ENCODE data around the gene MAIP1.

MAIP1 gene

GRCh38 chr2:199992296-199992695, 36.9 kb downstream of the MAIP1 start:
- no peak for DNase-seq

- no peak for DNase-seq
These were observed 39.0 kb downstream of the MAIP1 start for GRCh38 chr2:199994371-199994770.

GRCh38 chr2:199994896-199995295, 39.5 kb downstream of the MAIP1 start:
- no peak for DNase-seq

- no peak for DNase-seq
These were observed 41.9 kb downstream of the MAIP1 start for GRCh38 chr2:199997296-199997695.

GRCh38 chr2:199999166-199999565, 43.8 kb downstream of the MAIP1 start:
- no peak for DNase-seq

- DNase-seq, result no peak
These were observed 45.2 kb downstream of the MAIP1 start for GRCh38 chr2:200000444-200001163.

- no peak for DNase-seq
These were observed 48.1 kb downstream of the MAIP1 start for GRCh38 chr2:200003444-200003843.

- DNase-seq, result no peak
These were observed 50.3 kb downstream of the MAIP1 start for GRCh38 chr2:200005675-200006074.

- DNase-seq, result no peak
These were observed 51.9 kb downstream of the MAIP1 start for GRCh38 chr2:200007306-200007705.

GRCh38 chr2:200012401-200012800, 57.0 kb downstream of the MAIP1 start:
- DNase-seq, result no peak

Data from CD4-positive, alpha-beta T cell treated with Interferon gamma for 1 hour (primary cell).